ENCODE results near the gene NUDT5. TPM values are rescaled to one million over a fixed set of nuclear protein-coding genes. Genes with fewer than 3 reads are reported as not detected.
A peak's percentile ranks its signal among the peaks of the same experiment; 100 is the strongest.
"Not testable (repeated sequence)": the region's sequence is repeated elsewhere in the genome, so short reads cannot be mapped to it uniquely, and the experiment has no call there.

NUDT5 gene
- polyA plus RNA-seq, 3 donors = 84.3 to 91.6 (median 87.6) TPM

DNA sequence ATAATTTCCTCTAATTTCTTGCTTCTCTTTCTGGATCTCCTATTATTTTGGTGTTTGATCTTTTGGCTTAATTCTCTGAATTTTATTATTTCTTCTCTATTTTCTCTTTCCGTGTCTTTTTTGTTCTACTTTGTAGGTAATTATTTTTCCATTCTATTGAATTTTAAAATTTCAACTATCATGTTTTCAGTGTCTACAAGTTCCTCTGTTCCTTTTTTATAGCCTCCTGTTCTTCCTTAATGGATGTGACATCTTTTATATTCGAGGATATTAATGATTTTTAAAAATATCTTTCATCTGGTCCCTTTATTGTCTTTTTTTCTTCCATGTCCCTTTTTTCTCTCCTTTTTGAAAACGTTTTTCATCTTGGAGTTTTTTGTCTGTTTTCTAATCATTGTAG, 11.4 kb upstream of the NUDT5 start:
- DNase-seq (ENCODE audit: low read depth in 3 of 3, low spot score in 2 of 3) = no peak

DNA sequence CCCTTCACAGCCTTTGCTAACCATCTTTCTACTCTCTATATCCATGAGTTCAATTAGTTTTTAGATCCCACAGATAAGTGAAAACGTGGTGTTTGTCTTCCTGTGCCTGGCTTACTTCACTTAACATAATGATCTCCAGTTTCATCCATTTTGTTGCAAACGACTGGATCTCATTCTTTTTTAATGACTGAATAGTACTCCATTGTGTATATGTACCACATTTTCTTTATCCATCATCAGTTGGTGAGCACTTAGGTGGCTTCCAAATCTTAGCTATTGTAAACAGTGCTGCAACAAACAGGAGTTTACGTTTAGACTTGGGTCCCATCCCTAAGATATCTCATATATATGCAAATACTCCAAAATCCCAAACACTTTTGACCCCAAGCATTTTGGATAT, 9.4 kb upstream of the NUDT5 start:
- no peak for DNase-seq (ENCODE audit: low read depth in 3 of 3, low spot score in 2 of 3)

DNA sequence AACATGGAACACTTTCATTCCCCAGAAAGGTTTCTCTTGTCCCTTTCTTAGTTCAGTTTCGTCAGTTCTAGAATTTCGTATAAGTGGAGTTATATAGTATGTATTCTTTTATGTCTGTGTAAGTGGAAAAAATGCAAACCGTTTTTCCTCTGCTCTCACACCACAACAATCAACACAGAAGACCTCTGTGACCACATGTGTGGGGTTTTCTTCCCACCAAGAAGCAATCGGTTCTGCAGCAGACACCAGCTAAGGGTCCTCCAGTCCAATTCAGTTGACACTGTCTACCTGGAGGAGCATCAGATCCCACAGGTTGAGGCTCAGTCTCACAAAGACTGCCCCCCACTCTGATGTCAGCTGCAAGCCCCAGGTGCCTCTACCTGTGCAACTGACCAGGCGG, 6.5 kb upstream of the NUDT5 start:
- no peak for DNase-seq (ENCODE audit: low read depth in 3 of 3, low spot score in 2 of 3)

DNA sequence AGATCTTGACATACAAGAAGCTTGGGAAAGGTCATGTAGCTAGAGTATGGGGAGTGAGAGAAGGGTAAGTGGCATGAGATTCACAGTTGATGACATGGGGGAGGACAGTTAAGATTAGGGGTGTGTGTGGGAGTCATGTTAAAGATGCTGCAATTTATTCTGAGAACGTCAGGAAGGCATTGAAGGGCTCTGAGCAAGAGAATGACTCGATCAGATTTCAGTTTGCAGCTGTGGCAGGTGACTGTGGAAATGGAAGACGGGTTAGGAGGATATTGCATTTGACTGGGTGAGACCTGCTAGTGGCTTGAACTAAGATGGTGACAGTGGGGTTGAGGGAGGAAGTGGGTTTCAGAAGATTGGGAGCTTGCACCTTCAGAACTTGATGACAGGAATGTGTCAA, 5.9 kb upstream of the NUDT5 start:
- DNase-seq (ENCODE audit: low read depth in 3 of 3, low spot score in 2 of 3) = no peak

DNA sequence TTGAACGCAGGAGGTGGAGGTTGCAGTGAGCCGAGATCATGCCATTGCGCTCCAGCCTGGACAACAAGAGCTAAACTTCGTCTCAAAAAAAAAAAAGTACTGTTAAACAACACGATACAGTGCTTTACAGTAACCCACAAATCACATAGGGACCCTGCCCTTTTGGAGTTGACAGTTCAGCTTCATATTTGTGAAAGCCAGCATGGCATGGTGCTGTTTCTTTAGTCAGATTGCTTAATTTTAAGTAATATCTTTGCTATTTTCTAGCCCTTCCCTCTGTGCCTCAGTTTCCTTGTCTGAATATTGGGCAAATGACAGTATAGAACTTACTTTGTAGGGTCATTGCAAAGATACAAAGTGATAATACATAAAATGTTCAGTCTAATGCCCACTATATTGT, 5.2 kb upstream of the NUDT5 start:
- no peak for DNase-seq (ENCODE audit: low read depth in 3 of 3, low spot score in 2 of 3)

DNA sequence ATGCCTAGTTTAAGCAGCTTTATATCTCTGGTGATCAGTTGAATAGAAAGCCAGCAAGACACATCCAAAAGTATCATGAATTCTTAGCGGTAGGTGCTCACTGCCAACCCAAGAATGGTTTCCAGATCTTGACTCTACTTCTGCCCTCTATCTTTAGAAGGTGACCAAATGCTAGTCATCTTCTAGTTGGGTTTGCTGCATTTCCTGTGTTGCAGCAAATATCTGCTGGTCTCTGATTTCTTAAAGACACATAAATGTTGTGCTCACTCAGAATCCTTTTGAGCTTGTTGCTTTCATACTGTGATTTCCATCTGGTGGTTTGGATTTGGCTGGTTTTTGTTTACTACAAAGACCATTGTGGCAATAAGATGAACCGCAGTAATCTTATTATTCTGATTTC, 2.5 kb upstream of the NUDT5 start:
- DNase-seq (ENCODE audit: low read depth in 3 of 3, low spot score in 2 of 3) = no peak

DNA sequence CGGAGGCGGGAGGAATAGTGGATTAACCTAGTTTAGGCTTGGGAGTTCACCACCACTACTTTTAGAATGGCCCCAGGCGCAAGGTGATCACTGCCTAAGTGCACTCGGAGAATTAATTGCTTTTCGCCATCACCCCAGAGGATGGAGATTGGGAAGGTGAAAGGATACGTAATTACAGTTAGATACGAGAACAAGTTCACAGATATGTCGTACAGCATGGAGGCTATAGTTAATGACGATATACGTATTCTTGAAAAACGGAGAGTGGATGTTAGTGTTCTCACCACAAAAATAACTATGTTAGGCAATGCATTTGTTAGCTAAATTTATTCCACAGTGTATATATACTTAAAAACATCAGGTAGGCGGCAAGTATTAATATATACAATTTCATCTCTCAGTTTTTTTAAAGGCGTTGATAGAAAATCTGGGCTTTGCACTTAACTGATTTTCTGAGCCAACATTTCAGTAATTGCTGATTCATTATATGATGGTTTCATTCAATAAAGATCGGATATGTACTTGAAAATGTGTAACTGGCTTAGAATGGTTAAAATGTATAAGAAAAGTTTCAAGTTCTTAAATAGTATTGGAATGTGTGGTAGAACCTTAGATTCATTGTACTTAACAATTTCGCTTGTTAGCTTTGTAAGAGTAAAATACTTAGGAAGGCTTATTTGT, 980 bp upstream of the NUDT5 start:
- peak in 1 of 3 donors; percentile 8 for DNase-seq (ENCODE audit: low read depth in 3 of 3, low spot score in 2 of 3)

DNA sequence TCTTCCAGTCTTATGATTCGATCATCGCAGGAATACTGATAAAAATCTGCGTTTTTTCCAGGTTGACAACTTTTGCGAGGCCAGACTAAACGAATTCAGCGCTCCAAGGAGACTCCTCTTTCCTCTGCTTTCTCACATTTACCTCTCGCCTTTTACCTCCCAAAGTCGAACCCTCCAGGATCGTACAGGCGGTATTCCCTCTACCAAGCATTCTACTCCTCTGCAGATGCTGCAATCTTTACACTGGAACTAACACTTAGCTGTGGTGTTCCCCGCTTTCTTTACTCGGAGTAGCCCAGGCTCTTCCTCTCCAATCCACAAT, 449 bp downstream of the NUDT5 start:
- DNase-seq (ENCODE audit: low read depth in 3 of 3, low spot score in 2 of 3) = no peak

DNA sequence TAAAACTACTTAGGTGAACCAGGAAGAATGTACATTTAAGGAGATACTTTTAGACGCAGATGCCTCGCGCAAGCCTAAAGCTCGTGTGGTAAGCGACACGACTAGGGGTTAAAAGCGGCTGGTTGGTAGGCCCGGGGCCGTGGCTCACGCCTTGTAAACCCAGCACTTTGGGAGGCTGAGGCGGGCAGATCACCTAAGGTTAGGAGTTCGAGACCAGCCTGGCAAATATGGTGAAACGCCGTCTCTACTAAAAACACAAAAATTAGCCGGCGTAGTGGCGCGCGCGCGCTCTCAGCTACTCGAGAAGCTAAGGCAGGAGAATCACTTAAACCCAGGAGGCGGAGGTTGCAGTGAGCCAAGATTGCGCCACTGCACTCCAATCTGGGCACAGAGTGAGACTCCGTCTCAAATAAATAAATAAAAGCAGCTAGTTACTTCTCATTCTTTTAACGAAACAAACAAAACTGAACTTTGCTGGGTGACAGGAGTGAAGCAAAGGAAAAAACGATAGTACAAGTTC, 879 bp downstream of the NUDT5 start:
- no peak for DNase-seq (ENCODE audit: low read depth in 3 of 3, low spot score in 2 of 3)

DNA sequence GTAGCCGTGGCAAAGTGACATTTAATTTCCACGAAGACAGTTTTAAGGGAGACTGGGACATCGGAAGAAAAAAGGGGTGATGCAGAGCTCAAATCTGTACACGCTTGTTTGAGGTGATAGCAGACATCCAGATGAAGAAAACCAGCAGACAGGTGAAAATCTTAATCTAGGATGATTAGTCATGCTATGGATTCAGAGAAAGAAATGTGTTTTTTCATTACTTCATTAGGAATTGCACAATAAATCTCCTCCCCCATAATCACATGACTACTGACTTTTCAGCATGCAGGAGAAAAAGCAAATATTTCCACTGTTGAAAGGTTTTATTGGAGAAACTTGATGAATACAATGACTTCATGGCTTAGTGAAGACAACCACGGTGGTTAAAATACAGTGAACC, 2.5 kb downstream of the NUDT5 start:
- no peak for DNase-seq (ENCODE audit: low read depth in 3 of 3, low spot score in 2 of 3)

DNA sequence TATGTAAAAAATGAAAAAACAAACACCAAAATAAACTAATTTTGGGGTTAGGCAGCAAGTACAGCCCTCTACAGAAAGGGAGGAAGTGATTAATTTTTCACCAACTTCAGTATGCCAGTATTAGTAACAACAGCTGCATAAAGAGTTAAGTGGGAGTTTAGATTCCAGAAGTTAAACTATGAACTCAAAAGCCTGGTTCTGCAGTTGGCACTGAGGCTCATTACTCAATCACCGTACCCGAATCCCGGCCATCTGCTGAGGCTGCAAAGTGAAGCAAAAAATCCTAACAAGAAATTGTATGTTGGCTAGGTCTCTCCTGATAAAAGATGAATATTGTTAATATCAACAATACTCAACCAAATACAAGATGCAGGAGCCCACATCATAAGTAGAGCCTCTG, 4.0 kb downstream of the NUDT5 start:
- DNase-seq (ENCODE audit: low read depth in 3 of 3, low spot score in 2 of 3) = no peak

DNA sequence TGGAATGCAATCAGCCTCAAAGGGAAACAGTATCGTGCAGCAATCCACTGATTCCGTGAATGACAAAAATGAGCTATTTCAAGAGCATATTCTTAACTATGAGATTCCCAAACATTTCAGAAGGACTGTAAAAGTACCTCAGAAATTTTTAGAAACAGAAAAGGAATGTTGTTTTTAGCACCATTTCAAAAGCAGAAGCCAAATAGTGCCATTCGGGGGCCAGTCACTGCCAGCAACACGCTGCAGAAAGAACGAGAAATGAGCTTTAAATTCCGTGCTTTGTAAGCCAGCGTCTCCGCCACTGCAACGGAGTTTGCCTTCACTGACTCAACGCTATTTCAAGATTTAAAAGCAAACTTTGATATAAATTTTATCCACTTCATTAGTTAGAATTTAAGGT, 6.3 kb downstream of the NUDT5 start:
- DNase-seq (ENCODE audit: low read depth in 3 of 3, low spot score in 2 of 3) = no peak

DNA sequence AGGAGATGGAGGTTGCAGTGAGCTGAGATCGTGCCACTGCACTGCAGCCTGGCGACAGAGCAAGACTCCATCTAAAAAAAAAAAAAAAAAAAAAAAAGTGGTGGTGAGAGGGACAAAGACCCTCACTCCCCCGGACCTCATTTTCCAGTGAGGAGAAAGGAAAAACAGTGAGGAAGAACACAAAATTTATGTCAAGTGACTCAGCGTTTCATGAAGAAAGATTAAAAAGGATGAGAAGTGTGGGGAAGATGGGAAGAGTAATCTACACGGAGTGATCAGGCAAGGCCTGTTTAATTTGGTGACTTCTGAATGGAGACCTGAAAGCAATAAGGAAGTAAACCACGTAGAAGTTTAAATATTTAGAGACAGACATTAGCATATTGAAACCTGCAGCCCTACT, 7.0 kb downstream of the NUDT5 start:
- DNase-seq (ENCODE audit: low read depth in 3 of 3, low spot score in 2 of 3) = no peak

DNA sequence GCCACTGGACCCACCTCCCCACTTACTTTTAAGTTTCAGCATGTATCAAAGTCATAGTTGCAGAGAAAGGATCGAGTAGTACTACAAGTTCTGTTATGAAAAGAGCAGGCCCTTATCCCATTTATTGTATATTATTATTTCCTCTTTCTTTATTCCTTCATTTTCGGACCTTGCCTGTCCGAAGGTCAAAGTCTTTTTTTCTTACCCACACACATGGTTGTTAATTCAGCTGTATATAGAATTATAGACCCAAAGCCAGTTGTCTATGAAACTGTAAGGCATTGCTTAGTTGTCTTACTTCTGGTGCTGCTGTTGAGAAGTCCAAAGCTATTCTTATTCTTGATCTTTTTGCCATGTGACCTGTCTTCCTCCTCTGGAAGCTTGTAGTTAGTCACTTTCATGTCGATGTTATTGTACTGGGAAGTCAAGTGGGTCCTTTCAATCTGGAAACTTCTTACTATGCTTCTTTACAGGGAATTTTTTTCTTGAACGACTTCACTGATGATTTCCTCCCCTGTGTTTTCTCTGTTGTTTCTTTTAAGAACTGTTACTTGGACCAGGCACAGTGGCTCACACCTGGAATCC, 8.3 kb downstream of the NUDT5 start:
- no peak for DNase-seq (ENCODE audit: low read depth in 3 of 3, low spot score in 2 of 3)

DNA sequence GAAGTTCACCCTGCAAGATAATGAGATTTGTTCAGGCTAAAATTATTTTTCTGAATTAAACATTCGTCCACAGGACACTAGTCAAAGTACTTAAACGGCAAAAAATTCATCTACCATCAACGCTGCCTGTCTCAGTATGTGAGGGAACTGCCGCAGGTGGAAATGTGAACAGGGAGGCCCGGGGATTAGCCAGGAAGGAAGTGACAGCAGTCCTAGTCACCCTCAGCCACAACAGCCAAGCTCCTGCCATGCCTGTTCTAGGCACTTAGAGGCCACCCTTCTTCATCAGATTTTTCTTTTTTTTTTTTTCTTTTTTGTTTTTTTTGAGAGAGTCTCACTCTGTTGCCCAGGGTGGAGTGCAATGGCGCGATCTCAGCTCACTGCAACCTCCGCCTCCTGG, 9.4 kb downstream of the NUDT5 start:
- no peak for DNase-seq (ENCODE audit: low read depth in 3 of 3, low spot score in 2 of 3)

DNA sequence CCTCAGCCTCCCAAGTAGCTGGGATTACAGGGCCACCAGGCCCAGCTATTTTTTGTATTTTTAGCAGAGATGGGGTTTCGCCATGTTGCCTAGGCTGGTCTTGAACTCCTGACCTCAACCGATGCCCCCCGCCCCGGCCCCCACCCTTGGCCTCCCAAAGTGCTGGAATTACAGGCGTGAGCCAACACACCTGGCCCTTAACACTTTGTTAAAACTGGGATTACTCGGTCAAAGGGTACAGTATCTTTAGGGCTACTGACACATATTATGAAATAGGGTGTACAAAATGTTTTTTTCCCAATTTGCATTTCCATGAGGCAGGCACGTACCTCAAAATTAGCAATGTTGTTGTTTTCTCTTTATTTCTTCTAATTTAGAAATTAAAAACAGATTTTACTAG, 11.5 kb downstream of the NUDT5 start:
- no peak for DNase-seq (ENCODE audit: low read depth in 3 of 3, low spot score in 2 of 3)

DNA sequence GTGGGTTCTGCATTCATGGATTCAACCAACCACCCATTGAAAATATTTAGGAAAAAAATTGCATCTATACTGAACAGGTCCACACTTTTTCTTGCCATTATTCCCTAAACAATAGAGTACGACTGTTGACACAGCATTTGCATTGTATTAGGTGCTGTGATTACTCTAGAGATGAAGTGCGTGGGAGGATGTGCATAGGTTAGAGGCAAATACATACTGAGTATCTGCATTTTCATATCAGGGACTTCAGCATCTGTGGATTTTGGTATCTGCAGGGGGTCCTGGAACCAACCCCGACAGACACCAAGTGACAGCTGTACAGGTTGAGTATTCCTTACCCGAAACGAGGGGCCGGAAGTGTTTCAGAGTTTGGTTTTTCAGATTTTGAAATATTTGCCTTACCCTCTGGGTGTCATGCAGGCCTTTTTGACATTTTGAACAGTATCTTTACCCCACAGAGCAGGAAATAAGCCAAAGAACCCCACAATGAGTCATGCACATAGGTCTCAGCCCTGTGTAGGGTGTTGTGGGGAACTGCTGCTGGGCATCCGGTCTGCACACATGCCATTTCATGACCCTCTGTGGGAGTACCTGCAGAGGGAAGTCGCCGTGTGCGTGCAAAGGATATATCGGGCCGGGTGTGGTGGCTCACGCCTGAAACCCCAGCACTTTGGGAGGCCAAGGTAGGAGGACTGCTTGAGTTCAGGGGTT, 14.5 kb downstream of the NUDT5 start:
- DNase-seq (ENCODE audit: low read depth in 3 of 3, low spot score in 2 of 3) = no peak

DNA sequence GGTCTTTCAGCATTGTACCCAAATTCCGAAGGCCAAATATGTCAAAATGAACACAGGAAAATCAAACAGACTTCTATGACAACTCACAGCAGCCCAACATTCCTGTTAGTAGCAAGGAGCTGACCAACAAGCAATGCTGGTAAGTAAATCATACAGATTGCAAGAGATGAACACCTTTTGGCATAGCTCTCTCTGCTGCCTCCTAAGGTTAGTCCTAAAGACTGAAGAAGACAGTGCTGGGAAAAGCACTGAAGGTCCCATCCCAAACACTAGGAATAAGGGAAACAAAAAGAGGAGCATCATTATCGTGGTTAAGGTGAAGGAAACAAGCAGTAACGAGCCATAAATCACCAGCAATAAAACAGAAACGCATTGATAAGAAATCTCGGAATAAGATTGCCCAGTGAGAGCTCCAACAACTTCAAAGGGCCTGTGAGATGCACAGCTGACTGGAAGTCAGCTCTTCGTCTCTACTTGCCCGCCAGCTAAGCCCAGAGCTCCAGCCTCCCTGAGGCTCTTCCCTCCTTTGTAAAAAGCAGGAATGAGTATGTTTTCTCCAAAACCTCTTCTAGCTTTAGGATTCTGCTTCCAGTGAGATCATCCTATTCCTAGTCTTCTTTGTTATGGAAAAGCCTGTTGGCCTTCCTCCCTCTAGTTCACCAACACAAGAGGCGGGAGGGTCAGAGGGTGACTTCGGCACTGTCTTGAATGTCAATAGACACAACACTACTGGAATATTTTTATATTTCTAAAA, 15.3 kb downstream of the NUDT5 start:
- DNase-seq (ENCODE audit: low read depth in 3 of 3, low spot score in 2 of 3) = no peak

DNA sequence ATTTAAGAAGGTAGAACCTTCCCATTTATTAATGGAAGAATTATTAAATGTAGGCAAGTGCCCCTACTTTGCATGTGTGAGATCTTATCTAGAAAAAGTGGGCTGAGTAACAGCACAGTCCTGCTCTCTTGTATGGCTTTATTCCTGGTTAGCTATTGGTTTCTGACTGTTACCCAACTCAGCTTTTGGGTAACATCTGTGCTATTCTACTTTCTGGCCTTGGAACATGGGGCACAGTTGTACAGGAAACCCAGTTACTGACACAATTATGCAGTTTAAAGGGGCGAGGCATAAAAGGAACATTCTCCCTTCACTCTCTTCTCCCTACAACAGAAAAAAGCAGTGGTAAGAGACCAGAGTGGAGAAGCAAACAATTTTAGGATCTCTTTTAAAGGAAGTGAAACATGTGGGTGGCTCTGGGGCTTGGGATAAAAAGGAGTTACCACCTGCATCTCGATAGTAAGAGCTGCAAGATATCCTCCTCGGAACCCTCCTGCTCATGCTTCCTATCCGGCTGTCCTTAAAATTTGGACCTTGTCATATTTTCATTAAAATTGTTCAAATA, 16.0 kb downstream of the NUDT5 start:
- no peak for DNase-seq (ENCODE audit: low read depth in 3 of 3, low spot score in 2 of 3)

DNA sequence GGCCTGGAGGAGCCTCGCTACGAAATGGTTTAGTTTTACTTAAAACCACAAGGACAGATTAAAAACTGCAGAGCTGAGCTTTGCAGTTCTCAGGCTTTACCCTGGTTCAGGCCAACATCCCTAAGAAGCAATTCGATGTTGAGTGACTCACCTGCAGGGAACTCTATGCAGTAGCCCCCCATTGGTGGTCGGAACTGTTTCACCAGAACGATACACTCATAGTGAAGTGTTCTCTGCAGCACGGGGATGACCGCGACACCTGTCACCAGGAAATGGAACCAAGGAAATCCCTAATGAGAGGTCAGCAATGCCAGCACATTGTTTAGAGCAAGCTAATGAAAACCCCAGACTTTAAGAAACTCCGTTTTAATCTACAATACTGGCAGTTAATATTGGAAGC, 18.0 kb downstream of the NUDT5 start:
- no peak for DNase-seq (ENCODE audit: low read depth in 3 of 3, low spot score in 2 of 3)

DNA sequence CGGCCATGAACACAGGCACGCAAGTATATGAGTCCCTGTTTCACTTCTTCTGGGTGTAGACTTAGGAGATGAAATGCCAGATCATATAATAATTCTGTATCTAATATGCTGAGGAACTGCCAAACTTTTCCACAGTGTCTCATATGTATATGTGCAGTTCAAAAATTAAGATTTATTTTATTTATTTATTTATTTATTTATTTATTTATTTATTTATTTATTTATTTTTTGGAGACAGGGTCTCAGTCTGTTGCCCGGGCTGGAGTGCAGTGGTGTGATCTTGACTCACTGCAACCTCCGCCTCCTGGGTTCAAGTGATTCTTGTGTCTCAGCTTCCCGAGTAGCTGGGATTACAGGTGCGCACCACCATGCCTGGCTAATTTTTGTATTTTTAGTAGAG, 24.2 kb downstream of the NUDT5 start:
- DNase-seq (ENCODE audit: low read depth in 3 of 3, low spot score in 2 of 3) = not testable (repeated sequence)

All from right renal cortex interstitium (tissue), 3 donors.